ENCODE measurements around the gene SORL1.

Gene SORL1

GRCh38 chr11:121466063-121466794 is 14.1 kb downstream of the SORL1 start:
- no peak for TF ChIP-seq CTCF (IDR thresholded peaks at IDR 0.05)
- Histone ChIP-seq H3K4me1 (ENCODE audit: control insufficient read depth in 1 of 2, insufficient read depth in 1 of 2, low read depth in 1 of 2, low read length in 1 of 2) (peaks cover 98% of the 10 kb centered on the region in 2 experiments), H3K27ac (peak overlapping the region; percentile 67), H3K4me3 (ENCODE audit: low read depth in 1 of 2, low read length in 1 of 2) (peak overlapping the region; percentile 2 to 47), H3K9me3 (no peaks in the 10 kb centered on the region), H3K36me3 (peaks cover 45% of the 10 kb centered on the region), H3K27me3 (no peaks in the 10 kb centered on the region)

GRCh38 chr11:121467471-121467870 is 15.4 kb downstream of the SORL1 start:
- TF ChIP-seq CTCF (IDR thresholded peaks at IDR 0.05) = no peak
- Histone ChIP-seq H3K27me3 (no peaks in the 10 kb centered on the region), H3K27ac (peak overlapping the region; percentile 75), H3K4me3 (ENCODE audit: low read depth in 1 of 2, low read length in 1 of 2) (peak overlapping the region in 1 of 2 experiments; percentile 24), H3K36me3 (peaks cover 56% of the 10 kb centered on the region), H3K4me1 (ENCODE audit: control insufficient read depth in 1 of 2, insufficient read depth in 1 of 2, low read depth in 1 of 2, low read length in 1 of 2) (peaks cover 96% of the 10 kb centered on the region in 2 experiments), H3K9me3 (no peaks in the 10 kb centered on the region)

- no peak for TF ChIP-seq CTCF (IDR thresholded peaks at IDR 0.05)
- peak overlapping the region in 1 of 2 experiments; percentile 24 for H3K4me3 ChIP-seq (ENCODE audit: low read depth in 1 of 2, low read length in 1 of 2)
- H3K27ac ChIP-seq = peak overlapping the region; percentile 75
- no peaks in the 10 kb centered on the region for H3K27me3 ChIP-seq
- H3K4me1 ChIP-seq (ENCODE audit: control insufficient read depth in 1 of 2, insufficient read depth in 1 of 2, low read depth in 1 of 2, low read length in 1 of 2) = peaks cover 91% of the 10 kb centered on the region in 2 experiments
- peaks cover 55% of the 10 kb centered on the region for H3K36me3 ChIP-seq
- no peaks in the 10 kb centered on the region for H3K9me3 ChIP-seq
These were observed 15.9 kb downstream of the SORL1 start for GRCh38 chr11:121467965-121468364.

- Histone ChIP-seq H3K9me3 (no peaks in the 10 kb centered on the region), H3K4me3 (ENCODE audit: low read depth in 1 of 2, low read length in 1 of 2) (no peak overlapping the region), H3K4me1 (ENCODE audit: control insufficient read depth in 1 of 2, insufficient read depth in 1 of 2, low read depth in 1 of 2, low read length in 1 of 2) (peaks cover 77 to 80% of the 10 kb centered on the region in 2 experiments), H3K27me3 (no peaks in the 10 kb centered on the region), H3K36me3 (peaks cover 71% of the 10 kb centered on the region), H3K27ac (peak overlapping the region; percentile 75)
- no peak for TF ChIP-seq CTCF (IDR thresholded peaks at IDR 0.05)
These were observed 17.8 kb downstream of the SORL1 start for GRCh38 chr11:121469910-121470309.

GRCh38 chr11:121471167-121471566 is 19.1 kb downstream of the SORL1 start:
- peaks cover 71 to 72% of the 10 kb centered on the region in 2 experiments for H3K4me1 ChIP-seq (ENCODE audit: control insufficient read depth in 1 of 2, insufficient read depth in 1 of 2, low read depth in 1 of 2, low read length in 1 of 2)
- no peak for TF ChIP-seq CTCF (IDR thresholded peaks at IDR 0.05)
- H3K9me3 ChIP-seq = no peaks in the 10 kb centered on the region
- H3K36me3 ChIP-seq = peaks cover 81% of the 10 kb centered on the region
- H3K27me3 ChIP-seq = no peaks in the 10 kb centered on the region
- no peak overlapping the region for H3K4me3 ChIP-seq (ENCODE audit: low read depth in 1 of 2, low read length in 1 of 2)
- H3K27ac ChIP-seq = peak overlapping the region; percentile 75
